Measurements from ENCODE around the gene ENOX2.

The ENOX2 gene

DNA sequence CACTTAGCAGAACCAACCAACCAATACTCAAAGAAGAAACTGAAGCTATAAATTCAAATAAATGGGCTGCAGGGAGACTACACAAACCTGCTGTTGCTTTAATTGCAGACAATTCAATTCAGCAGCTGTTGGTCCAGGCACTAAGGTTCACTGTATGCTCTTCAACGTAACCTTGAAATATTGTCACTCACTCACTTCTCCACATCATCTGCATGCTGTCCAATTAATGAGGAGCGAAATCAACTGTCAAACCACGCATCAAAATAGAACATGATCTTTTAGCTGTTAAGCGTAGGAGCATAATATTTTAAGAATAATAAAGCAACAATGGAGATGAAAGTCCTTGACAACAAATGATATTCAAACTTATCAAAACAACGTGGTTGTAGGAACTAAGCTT lies 17.0 kb downstream of the ENOX2 start:
- H3K27ac ChIP-seq = no peak overlapping the region
- H3K4me3 ChIP-seq = no peak overlapping the region

DNA sequence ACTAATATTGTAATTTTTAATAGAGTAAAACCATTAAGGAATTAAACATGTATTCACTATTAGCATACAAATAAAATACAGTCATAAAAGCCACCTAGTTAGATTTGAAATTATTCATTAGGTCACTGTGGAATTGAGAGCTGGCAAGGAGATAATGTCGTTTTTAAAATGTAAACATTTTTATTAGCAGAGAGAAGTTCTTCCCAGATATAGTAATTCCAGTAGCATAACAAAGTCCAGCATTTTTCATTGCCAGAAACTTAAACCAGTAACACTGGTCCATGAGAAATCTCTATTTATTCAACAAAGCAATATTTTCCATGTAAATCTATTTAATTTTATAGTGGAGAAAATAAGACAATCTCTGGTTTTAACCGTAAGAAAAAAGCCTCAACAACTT lies 17.5 kb downstream of the ENOX2 start:
- no peak overlapping the region for H3K27ac ChIP-seq
- no peak overlapping the region for H3K4me3 ChIP-seq

DNA sequence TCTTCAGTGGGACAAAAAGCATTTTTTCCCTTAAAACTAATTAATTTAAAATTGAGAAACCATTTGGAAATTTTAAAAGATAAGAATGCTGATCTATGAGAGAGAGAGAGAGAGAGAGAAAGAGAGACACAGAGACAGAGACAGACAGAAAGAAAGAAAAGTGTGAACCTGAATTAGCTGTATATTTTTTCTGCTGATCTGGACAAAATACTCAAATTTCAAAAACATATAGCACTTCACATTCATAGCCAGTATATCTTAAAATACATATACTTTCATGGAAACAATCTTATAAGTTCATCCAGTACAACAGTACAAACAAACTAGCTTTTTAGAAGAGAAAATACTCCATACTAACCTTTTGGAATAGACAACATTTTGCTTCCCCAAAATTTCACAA lies 18.4 kb downstream of the ENOX2 start:
- Histone ChIP-seq H3K4me3 (no peak overlapping the region), H3K27ac (no peak overlapping the region)

DNA sequence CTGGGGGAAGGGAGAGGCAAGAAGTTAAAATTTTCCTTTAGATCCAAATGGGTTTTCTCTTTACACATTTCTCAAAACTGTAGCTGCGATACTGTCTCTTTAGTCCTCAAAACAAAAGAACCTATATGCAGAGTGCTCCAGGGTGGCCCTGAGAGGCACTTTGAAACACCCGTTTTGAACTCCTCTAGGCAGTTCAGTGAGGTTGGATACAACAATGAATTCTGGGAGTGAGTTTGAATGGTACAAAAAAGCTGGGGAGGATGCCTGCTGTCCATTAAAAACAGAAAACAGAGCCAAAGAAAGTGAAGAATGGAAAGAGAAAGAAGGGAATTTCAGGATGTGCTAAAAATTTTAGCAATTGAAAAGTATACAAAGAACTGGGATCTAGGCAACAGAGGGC lies 23.1 kb downstream of the ENOX2 start:
- Histone ChIP-seq H3K4me3 (no peak overlapping the region), H3K27ac (no peak overlapping the region)

DNA sequence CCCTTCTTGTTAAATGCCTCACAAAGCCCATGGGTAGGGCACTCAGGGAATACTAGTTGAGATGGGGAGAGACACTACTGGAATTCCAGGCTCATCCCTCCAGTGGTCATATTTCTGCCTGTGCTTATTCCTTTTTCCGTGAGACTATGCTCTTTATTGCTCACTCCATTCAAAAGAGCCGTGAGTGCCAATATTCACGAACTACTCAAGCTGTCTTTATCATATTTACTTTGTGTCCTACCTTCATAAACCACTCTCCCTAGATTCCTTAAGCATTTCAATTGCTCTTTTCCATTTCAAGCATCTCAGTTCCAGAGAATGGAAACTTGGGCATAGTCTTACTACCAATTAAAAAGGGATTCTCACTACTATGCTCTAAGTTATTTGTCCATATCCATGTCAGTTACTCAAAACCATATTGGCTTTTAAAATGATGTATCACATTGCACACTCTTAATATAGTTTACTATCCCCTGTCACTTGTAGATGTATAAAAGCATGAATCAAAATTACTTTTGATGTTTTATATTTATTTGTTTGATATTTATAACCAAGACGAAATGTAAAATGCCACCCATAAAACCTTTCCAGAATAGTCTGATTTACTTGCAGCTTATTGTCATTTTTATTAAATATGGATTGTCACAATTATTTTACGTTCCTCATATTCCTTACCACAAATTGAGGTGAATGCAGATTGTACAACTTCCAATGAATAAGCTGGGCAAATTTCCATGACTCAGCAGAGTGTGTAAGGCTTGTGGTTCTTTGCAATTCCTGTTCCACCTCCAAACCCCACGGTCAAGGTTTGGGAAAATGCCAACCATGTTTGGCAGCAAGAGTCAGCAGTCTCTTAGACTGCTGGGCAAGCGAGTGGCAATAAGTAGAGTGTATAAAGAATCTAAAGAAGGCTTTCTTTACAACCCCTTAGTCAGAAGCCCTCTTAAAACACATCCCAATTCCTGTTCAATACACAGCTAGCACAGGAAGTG lies 24.4 kb downstream of the ENOX2 start:
- H3K4me3 ChIP-seq = no peak overlapping the region
- no peak overlapping the region for H3K27ac ChIP-seq

DNA sequence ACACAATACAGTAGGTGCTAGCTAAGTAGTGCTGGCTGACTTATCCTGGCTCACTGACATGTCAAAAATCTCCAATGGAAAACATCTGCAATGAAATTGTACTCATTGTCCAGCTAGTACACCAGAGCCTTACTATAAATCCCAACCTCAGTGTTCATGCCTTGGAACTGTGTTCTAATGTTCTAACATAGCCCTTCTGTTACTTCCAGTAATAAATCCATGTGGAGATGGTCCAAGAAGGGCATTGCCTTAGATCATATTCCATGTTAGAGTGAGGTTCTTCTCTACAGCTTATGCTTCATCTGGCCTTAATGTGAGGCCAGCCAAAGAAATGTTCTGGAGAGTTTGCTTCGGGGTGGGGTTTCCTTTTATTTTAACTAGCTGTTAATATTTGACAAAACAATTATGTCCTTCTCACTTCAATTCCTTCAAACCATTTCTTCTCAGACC lies 25.1 kb downstream of the ENOX2 start:
- H3K4me3 ChIP-seq = no peak overlapping the region
- H3K27ac ChIP-seq = no peak overlapping the region

DNA sequence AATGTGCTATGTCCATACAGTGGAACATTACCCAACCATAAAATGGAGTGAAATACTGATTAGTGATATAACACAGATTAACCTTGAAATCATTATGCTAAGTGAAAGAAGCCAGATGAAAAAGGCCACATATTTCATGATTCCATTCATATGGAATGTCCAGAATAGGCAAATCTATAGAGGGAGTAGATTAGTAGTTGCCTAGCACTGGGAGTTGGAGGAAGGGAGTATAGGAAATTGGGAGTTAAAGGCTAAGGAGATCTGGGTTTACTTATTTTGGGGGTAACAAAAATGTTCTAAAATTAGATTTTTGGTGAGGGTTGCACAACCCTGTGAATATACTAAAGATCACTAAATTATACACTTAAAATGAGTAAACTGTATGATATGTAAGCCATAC lies 26.8 kb downstream of the ENOX2 start:
- no peak overlapping the region for H3K27ac ChIP-seq
- no peak overlapping the region for H3K4me3 ChIP-seq

DNA sequence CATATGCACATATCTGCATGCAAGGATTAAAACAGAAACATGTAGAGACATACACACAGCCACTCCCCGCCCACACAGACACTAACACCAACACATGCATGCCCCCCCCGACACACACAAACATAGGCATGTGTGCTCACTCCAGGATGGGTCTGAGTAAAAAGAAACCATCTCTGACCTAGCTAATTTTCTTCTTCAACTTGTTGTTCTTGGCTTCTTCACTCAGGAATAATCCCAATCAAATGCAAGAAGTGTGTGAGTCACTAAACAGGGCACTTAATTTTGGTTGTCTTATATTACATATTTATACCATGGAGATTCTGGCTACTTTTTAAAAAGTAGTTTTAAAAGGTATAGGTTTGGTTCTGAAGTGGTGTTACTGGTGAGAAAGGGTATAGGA lies 28.3 kb downstream of the ENOX2 start:
- H3K27ac ChIP-seq = no peak overlapping the region
- H3K4me3 ChIP-seq = no peak overlapping the region

DNA sequence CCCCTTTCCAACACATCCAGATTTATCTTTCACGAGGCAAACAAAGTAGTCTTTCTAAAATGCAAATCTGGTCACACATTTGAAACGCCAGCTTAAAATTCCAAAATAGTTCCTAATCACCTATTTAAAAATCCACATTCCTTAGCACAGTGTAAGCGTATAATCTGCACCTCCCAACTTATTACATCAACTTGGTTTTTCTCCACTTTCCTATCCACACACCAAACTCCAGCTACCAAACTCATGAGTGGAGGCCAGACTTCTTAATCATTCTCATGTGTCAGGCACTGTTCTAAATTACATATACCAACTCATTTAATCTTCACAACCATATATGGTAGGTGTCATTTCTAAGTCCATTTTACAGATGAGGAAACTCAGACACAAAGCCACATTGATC lies 33.8 kb downstream of the ENOX2 start:
- Histone ChIP-seq H3K4me3 (no peak overlapping the region), H3K27ac (no peak overlapping the region)

DNA sequence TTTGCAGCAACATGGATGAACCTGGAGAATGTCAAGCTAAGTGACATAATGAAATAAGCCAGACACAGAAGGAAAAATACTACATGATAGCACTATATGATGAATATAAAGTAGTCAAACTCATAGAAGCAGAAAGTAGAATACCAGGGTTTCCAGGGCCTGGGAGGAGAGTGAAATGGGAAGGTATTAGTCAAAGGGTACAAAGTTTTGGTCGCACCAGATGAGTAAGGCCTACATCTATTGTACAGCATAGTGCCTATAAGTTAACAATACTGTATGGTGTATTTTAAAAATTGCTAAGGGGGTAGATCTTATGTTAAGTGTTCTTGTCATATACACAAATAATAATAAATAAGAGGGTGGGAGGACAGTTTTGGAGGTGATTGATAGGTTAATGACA lies 41.5 kb downstream of the ENOX2 start:
- Histone ChIP-seq H3K4me3 (no peak overlapping the region), H3K27ac (no peak overlapping the region)

DNA sequence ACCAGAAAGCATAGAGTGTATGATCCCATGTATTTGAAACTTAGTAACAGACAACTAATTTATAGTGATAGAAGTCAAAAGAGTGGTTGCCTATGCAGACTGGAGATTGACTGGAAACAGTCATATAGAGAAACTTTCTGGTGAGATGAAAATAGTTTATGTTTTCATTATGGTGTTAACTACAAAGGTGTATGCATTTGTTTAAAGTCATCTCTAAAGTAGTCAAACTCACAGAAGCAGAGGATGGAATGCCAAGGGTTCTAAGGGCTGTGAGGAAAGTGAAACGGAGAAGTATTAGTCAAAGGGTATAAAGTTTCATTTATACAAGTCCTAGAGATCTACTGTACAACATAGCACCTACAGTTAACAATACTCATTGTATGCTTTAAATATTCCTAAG lies 45.8 kb downstream of the ENOX2 start:
- Histone ChIP-seq H3K4me3 (no peak overlapping the region), H3K27ac (no peak overlapping the region)

DNA sequence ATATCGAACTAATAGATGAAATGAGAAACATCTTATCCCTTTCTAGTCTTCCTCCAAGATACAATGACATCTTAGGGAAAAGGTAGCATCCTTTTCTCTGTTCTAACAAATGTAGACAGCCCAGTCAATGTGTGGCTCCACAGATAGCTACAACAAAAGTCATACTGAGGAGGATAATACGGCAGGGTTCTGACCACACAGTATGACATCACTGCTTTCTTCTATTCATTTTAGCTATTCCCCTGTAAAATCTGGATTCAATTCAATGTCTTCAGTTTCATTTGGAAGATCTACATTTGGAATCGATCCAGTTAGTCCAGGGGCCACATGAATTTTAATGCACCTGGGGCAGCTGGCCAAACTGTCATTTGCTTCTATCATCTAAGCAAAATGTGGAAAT lies 51.4 kb downstream of the ENOX2 start:
- no peak overlapping the region for H3K27ac ChIP-seq
- no peak overlapping the region for H3K4me3 ChIP-seq

DNA sequence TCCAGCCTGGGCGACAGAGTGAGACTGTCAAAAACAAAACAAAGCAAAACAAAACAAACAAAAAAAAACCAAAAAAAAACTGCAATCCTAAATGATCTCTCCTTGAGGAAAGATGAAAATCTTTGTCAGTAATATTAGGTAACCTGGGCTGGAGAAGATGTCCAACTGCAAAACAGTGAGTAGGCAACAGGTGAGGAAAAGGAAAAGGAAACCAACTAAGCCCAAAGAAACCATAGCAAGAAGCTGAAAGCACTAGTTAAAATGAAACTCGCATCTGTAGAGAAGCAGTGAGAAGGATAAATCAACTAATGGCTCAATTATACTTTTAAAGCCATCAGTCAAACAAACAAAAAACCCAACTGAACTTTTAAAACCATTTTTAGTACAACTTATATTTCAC lies 54.2 kb downstream of the ENOX2 start:
- no peak overlapping the region for H3K27ac ChIP-seq
- no peak overlapping the region for H3K4me3 ChIP-seq

DNA sequence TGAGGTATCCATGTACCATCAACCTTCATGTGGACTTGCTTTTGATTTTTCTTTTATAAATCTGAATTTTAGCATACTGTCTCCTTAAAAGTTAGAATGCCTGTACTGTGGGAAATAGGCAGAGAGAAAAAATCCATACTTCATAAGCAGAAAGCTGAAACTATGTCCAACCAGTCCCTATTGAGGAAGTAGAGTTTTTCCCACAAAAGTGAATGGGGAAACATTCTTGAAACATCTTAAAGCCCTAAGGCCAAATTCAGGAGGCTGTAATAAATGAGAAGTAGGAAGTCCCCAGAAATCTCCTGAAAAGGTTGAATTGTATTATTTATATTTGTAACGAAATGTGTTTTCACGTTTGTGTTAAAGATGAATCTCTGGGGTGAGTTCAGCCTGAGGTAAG lies 56.3 kb downstream of the ENOX2 start:
- no peak overlapping the region for H3K4me3 ChIP-seq
- no peak overlapping the region for H3K27ac ChIP-seq

DNA sequence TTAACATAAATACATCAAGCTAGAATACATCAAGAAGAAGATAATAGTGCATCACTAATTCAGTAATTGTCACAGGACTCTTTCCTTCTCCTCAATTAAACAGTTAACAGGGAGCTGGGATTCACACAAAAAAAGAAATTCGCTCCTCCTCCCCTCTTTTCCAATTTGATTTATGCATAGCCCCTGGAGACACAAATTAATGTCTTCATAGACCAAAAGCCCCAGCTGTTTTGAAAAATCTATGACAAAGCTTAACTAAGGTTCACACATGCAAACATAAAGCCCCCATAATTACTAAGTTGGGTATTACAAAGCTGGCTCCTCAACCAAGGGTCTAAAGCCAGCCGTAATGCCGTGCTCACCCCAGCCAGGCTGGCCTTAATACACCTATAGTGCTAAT lies 61.2 kb downstream of the ENOX2 start:
- H3K4me3 ChIP-seq = no peak overlapping the region
- no peak overlapping the region for H3K27ac ChIP-seq

DNA sequence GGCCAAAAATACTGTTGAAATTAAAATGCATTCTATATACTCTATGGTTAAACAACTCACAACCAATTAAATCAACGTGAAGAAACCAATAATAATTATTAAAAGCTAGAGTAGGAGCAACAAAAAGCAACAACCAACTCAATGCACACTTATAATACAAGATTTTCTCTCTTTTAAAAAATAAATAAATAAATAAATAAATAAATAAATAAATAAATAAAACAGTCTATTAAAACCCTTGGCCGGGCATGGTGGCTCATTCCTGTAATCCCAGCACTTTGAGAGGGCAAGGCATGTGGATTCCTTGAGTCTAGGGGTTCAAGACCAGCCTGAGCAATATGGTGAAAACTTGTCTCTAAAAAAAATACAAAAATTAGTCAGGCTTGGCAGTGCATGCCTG lies 62.7 kb downstream of the ENOX2 start:
- no peak overlapping the region for H3K27ac ChIP-seq

DNA sequence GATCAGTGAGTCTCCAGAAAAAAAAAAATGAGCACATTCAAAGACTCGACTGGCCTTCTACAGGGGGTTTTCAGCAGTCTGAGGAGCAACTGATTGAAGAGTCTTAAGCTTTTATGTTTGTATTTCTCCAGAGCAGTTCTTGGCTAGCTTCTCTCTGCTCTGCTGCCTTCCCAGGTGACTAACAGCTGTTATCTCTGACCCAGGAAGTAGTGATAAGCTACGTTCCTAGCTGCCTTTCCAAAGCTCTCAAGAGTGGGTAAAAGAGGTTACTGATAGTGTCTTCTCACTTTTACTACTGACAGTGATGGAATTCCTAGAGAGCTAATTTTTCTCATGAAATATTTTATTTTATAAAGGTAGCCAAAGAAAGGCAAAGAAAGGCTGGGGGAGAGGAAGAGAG lies 66.6 kb downstream of the ENOX2 start:
- no peak overlapping the region for H3K27ac ChIP-seq
- H3K4me3 ChIP-seq = no peak overlapping the region

More for the DNA sequence above, 62.7 kb downstream of the ENOX2 start:
- no peak overlapping the region for H3K4me3 ChIP-seq

DNA sequence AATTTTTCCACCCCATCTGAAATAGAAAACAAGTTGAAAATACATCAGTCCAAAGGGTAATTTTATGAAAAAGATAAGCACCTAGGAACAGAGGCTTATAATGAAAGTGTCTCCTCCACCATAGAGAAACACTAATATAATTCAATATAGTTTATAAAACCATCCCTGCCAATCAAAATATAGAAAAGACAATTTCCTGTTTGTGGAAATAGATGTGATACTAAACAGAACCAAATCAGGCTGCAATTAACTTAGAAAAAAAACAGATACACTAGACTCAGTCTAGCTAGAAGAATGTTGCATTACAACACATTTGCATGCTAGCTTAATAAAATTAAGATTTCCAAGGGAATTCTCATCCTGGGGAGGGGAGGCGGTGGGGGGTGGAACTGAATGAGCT lies 68.2 kb downstream of the ENOX2 start:
- H3K27ac ChIP-seq = no peak overlapping the region
- no peak overlapping the region for H3K4me3 ChIP-seq

DNA sequence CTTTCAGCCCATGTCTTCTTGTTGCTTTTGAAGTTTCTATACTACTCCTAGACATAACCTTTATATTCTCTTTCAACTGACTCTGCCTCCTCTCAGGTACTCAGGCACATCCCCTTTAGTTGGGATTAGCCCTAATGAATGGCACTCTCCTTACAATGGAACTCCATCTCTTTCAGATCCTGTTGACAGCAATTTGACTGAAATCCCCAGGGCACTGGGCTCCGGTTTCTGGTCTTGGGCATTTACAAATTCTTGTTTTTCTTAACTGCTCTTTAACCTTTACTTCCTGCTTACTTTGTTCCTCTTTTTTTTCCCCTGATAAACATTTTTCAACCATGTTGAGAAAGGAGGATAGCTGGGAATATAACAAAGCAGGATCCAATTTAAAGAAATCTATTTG lies 68.9 kb downstream of the ENOX2 start:
- no peak overlapping the region for H3K4me3 ChIP-seq
- H3K27ac ChIP-seq = no peak overlapping the region

DNA sequence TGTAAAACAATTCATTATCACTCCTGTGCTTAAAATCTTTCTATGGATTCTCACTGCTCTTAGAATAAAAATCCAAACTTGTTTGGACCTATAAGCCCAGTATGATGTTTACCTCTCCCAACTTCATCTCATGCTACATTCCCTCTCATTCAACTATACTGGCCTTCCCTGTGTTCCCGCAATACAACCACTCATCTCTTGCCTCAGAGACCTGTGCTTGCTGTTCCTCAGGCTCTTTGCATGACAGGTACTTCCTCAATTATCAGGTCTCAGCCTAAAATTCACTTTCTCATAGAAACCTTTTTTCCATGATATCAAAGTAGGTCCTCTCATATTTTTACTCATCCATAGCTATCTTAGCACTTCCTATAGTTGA lies 71.7 kb downstream of the ENOX2 start:
- H3K27ac ChIP-seq = no peak overlapping the region

DNA sequence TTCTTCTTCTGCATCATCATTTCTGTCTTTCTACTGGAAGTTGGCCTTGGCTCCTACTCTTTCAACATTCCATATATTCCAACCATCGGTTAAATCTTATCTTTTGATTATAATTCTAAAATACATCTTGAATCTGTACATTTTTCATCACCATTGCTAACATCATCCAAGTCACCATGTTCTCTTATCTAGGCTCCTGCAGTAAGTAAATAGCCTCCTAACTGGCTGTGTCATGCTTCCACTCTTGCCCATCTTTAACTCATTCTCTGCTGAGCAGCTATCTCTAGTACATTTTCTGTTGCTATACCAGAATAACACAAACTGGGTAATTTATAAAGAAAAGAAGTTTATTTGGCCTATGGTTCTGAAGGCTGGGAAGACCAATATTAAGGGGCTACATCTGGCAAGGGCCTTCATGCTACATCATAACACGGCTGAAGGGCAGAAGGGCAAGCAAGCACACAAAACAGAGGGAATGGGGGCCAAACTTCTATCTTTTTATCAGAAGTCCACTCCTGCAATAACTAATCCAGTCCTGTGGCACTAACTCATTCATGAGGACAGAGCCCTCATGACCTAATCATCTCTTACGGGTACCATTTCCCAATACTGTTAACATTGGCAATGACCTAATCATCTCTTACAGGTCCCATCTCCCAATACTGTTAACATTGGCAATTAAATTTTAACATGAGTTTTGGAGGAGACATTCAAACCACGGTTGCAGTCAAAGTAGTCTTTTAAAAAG lies 72.2 kb downstream of the ENOX2 start:
- Histone ChIP-seq H3K27ac (no peak overlapping the region), H3K4me3 (no peak overlapping the region)

More for the DNA sequence above, 71.7 kb downstream of the ENOX2 start:
- H3K4me3 ChIP-seq = no peak overlapping the region
